HG03558 (cell line): ENCODE results near the gene CCDC77.
"Not testable (repeated sequence)": the region's sequence is repeated elsewhere in the genome, so short reads cannot be mapped to it uniquely, and the experiment has no call there.

Experiments
- ATAC-seq: cut with Tn5 transposase; IDR thresholded peaks from one replicate; pipeline ENCODE4 v1.9.1; 2021; ENCODE audit warnings: moderate number of reproducible peaks; ENCODE audit not compliant: unreplicated experiment; ENCODE audit errors: extremely low read depth

The CCDC77 gene

DNA sequence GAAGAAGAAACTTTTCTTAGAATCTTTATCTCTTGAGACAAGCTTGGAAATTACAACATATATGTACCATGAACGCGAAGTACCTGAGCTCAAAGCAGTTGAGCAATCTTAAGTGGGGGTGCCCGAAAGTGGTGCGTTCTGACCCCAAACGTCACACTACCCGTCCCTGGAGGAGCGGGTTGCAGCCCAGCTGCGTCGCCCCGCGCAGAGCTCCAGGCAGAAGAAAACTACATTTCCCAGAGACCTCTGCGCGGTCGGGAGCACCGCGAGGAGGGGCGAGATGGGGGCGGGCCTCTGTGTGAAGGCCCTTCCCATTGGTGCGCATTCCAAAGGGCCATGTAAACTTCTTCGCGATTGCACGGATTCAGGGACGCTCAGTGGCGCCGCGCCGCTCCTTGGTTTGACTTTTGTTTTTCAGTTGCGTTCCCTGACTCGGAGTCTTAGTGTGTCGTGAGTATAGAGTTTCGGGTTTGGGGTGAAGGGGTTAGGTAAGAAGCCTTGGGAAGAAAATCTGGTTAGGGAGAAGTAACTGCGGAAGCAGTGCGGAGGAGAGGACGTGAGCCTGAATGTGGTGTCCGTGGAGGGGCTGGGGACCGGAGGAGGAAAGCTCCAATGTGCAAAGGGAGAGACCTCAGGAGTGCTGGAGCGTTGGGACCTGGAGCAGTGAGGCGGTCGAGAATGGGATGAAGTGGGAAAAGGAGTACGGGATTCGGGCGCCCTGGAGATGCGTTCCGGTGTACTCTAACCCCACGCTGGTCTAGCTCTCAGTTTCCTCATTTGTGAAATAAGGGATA, at the start of gene CCDC77:
Gene CCDC77, plus strand, starts transcription at position 410 of the 794 bp plus-strand sequence. CDS start 7,740 bp downstream, outside the sequence.
- peak; percentile 96 for ATAC-seq

DNA sequence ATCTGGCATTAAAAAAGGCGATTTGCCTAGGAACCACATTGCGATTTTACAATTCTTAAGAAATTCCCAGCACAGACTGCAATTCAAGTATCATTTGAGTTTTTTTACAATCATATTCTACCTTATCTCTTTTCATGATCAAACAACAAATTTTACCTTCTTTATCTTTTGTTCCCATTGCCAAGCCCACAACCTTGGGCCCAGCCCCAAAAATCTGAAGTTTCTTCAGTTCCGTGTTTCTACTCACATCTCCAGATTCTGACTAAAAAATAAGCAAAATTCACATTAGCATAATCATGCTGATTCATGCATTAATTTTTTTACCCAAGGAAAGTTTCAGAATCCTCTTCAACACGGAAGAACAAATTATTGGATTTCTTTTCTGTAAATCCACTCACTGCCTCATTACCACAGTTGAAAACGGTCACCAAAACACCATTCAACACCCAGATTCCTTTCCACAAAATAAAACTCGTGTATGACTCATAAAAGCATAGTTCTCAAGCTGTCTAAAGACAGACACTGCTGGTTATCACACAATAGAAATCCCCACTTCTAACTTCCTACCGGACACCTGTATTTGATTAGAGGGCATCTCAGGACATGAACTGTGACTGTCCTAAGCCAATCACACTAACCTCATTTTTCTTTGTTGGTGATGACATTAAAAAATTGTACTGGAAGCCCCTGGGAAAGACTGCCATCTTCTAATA, 45.0 kb upstream of the CCDC77 start:
- no peak for ATAC-seq

DNA sequence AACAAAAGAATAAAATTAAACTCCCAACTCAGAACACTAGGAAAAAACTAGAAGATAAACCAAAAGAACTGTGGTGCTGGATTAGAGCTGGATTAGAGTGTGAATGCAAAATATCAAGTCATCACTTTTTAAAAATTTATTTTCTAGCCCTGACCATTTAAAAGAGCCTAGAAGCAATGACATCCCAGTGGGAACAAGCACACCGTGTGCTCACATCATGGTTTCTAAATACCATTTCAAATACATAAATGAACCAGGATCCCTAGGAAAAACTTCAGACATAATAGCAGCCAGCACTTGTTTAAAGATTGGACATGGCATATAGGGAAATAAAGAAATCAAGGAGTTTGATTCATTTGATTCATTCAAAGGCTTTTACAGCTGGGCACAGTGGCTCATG, 42.4 kb upstream of the CCDC77 start:
- no peak for ATAC-seq

DNA sequence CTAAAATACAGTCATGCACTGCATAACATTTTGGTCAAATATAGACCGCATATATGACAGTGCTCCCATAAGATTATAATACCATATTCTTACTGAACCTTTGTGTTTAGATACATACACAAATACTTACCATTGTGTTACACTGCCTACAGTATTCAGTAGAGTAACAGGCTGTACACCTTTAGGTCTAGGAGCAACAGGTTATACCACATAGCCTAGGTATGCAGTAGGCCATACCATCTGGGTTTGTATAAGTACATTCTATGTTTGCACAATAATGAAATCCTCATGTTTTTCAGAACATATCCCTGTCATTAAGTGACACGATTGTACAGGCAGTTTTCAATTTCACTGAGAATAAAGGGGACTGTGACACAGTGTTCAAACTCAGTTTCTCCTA, 34.6 kb upstream of the CCDC77 start:
- no peak for ATAC-seq

DNA sequence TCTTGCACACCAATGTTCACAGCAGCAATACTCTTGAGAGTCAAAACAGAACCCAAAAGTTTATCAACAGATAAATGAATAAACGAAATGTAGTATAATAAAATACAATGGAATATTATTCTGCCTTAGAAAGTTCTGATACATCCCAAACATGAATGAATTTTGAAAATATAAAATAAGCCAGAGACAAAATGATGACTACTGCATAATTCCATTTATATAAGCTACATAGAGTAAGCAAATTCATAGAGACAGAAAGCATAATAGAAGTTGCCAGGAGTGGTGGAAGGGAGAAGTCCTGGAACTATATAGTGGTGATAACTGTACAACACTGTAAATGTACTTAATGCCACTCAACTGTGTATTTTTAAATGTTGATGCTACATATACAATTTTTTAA, 33.5 kb upstream of the CCDC77 start:
- ATAC-seq: no peak

DNA sequence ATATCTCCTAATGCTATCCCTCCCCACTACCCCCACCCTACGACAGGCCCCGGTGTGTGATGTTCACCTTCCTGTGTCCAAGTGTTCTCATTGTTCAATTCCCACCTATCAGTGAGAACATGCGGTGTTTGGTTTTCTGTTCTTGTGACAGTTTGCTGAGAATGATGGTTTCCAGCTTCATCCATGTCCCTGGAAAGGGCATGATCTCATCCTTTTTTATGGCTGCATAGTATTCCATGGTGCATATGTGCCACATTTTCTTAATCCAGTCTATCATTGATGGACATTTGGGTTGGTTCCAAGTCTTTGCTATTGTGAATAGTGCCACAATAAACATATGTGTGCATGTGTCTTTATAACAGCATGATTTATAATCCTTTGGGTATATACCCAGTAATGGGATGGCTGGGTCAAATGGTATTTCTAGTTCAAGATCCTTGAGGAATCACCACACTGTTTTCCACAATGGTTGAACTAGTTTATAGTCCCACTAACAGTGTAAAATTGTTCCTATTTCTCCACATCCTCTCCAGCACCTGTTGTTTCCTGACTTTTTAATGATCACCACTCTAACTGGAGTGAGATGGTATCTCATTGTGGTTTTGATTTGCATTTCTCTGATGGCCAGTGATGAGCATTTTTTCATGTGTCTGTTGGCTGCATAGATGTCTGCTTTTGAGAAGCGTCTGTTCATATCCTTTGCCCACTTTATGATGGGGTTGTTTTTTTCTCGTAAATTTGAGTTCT, 30.5 kb upstream of the CCDC77 start:
- not testable (repeated sequence) for ATAC-seq

DNA sequence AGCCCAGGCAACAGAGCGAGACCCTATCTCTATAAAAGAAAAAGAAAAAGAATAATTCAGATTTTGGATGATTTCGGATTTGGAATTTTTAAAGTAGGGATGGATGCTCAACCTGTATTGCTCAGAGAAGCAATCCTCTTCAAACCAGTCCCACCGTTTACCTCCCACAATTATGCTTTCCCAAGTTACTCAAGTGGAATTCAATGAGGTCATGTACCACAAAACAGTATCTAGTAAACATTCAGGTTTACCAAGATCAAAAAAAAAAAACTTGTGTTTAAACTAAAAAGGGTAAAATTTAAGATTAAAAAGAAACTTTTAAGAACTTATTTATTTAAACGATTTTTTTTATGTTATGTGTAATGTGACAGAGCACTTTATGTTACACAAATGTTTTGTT, 14.8 kb upstream of the CCDC77 start:
- no peak for ATAC-seq

DNA sequence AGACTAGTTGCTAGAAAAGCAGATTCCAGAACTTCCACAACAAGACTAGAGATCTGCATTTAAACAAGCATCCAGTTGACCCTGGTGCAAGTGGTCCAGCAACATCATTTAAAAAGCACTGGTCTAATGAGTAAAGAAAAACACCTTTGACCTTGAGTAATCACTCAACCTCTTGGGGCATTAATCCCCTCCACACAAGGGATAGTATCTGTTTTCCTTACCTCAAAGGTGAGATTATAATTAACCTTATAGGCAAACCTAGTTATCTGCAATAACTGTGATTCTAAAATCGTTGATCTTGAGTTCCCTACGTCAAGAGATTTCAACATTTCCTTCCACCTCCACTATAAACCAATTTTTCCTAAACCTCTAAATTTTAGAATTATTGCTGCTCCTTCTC, 13.4 kb upstream of the CCDC77 start:
- ATAC-seq: no peak

DNA sequence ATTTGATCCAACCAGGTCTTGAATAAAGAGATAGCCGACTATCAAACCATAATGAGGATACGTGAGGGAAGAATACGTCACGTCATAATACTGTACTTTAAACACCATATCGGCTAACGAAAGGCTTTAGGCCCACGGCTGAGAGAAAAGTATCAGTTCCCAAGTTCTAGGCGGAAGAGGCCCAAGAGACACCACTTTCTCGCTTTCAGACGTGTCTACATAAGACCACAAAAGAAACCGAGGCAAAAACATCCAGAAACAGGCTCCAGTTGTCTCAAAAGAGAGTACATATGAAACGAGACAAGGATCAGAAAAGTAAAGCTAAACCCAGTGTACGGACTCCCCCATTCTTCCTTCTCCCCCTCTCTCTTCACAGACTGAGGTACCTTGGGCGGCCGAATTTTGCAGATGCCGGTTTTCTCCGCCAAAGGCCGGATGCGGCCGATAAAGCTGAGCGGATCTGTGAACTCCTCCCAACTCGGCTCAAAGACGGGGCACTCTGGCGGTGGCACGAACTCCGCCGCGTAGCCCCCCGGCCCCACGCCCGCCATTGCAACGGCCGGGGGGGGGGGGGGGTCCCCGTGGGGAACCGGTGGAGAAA, 12.8 kb upstream of the CCDC77 start:
- no peak for ATAC-seq

DNA sequence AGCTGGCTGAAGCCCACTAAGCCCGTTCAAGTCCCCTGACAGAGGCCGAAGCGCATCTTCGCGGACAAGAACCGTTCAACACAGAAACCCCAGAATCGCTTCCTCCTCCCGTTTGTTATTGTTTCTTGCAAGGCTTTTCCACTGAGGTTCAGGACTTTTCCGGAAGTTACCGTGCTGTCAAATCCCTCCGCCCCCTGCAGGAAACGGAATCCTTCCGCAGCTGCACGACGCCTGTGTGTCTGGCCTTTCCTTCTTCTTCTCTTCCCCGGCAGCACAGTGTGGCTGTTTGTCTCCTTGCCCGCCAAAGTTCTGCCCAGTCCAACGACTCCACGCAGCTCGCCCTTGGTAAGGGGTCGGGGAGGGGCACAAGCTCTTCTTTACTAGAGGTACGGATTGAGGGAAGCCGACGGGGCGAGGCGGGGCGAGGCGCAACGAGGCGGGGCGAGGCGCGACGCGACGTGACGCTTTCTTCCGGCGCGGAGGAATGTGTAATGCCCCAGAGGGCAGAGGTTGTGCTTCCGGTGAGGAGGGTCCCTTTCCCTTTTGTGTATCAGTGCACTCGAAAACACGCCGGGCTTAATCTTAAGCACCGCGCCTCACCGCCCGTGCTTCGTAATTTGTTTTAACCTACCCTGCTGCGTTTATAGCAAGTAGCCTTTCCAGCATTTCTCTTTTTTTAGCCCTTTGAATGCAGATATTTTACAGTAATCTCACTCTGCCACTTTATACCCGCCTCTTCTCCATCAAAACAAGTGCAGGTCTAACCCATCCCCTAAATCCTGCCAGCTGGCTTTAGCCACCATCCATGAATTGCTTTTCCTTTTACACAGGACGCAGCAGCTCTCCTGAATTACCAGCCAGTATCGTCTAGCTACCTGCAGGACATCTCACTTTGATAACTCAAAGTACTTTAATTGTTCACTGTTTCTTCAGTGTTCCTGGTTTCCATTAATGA, 12.0 kb upstream of the CCDC77 start, which contains the start of gene KDM5A:
Gene KDM5A, minus strand, starts transcription at position 179 of the 955 bp plus-strand sequence. CDS start 229 bp downstream, outside the sequence.
- peak; percentile 69 for ATAC-seq

DNA sequence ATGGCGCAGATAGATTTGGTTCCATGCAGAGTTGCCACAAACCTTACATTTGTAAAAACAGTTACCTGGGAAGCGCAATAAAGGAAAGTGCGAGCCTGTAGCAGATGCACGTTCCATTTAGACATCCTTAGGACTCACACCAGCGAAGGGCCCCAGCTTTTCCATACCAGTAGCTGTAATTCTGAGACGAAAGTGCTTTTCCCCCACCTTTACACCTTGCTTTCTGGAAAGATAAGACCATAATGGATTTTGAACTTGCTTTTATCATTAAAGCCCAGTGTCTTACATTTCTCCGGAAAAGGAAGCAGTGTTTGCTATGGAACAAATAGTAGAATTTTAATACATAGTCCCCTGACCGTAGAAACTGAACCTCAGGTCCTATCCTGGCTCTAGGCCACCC, 616 bp upstream of the CCDC77 start:
- no peak for ATAC-seq

DNA sequence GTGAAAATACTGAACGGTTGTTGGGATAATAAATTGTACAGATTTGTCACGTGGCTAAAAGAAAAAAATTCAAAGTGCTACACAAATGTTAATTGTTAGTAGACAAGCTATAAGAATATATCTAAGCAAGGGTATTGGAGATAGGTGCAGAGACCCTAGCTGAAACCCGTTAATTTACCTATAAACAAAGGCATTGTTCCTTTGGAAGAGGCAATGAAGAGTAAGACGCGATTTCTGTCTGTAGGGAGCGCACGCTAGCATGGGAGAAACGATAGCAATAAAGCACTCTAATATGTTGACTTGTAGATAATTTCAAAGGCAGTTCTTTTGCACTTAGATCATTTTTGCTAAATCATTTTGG, 565 bp downstream of the CCDC77 start:
- ATAC-seq: no peak

DNA sequence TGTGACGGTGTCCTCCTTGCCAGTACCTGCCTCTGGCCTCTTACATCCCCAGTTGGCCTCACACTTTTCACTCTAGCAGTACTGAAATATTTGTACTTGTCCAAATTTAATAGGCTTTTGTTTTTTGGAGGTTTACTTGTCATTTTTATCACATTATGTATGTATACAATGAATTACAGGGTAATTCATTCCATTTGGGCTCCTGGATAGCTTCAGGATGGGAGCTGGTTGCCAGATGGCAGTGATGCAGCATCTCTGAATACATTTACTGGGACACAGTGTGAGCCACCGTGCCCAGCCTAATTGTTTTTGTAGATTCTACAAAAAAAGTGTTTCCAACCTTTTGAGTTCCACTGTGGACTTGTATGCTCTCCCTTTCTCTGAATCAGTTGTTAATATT, 13.4 kb downstream of the CCDC77 start:
- no peak for ATAC-seq

DNA sequence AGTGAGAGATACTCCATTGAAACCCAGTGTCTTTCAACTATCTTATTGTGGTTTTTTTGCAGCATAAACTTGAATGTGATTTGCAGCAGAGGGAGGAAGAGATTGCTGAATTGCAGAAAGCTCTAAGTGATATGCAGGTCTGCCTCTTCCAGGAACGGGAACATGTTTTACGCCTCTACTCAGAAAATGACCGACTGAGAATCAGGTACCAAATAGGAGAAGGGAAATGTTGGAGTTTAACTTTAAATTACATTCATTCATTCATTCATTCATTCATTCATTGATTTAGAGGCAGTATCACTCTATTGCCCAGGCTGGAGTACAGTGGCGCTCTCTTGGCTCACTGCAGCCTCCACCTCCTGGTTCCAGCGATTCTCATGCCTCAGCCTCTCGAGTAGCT, 17.0 kb downstream of the CCDC77 start:
- ATAC-seq: no peak

DNA sequence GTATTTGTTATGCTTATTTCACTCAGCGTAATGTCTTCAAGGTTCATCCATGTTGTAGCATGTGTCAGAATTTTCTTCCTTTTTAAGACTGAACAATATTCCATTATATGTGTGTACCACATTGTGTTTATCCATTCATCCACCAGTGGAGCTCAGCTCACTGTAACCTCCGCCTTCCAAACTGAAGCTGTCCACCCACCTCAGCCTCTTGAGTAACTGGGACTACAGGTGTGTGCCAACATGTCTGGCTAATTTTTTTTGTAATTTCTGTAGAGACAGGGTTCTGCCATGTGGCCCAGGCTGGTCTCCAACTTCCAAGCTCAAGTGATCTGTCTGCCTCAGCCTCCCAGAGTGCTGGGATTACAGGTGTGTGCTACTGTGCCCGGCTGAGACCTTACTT, 21.1 kb downstream of the CCDC77 start:
- no peak for ATAC-seq

DNA sequence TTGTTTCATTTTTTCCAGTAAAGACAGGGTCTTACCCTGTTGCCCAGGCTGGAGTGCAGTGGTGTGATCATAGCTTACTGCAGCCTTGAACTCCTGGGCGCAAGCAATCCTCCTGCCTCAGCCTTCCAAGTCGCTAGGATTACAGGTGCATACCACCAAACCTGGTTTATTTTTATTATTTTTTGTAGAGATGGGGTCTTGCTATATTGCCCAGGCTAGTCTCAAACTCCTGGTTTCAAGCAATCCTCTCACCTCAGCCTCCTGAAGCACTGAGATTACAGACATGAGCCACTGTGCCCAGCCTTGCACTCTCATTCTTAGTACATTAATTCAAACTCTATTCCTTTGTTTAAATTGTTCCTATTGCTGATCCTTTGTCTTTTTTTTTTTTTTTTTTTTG, 34.3 kb downstream of the CCDC77 start:
- not testable (repeated sequence) for ATAC-seq

DNA sequence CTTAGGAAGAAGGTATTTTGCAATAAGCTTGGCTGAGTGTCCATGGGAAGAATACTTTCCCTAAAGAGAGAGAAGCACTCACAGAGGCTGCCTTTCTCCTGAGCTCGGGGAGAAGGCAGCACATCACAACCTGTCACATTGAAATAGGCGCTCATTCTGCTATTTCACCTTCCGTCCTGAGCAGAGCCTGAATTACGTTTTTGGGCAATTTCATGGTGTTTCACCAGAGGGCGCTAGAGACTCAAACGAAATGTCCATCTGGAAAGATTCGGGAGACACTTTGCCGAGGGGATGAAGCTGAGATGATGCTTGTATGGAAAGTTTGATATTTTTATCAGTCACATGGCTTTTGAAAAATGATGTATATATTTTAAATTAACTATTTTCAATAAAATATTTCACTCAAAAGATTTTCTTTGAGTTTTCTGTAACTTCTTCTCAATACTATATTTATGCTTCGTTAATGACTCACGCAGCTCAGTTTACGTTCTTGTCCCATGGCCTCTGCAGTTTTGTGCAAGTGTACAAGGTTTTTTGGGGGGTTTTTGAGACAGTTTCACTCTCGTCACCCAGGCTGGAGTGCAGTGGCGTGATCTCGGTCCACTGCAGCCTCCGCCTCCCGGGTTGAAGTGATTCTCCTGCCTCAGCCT, 40.9 kb downstream of the CCDC77 start:
- ATAC-seq: no peak

DNA sequence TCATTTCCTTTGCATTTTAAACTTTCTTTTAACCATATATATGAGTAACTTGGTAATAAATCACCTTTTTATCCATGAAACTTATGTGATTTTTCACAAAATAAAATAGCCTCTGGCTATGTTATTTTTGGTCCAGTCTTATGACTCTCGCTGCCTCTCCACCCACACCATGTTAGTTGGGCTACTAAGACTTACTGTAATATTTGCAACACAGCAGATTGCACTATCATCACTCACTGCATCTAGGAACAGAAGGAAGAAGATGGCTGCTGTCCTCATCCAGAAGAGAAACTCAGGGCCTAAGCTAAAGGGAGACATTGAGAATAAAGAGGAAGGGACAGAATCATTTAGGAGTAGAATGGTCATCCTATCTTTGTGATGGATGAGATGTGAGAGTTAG, 45.7 kb downstream of the CCDC77 start:
- ATAC-seq: no peak

DNA sequence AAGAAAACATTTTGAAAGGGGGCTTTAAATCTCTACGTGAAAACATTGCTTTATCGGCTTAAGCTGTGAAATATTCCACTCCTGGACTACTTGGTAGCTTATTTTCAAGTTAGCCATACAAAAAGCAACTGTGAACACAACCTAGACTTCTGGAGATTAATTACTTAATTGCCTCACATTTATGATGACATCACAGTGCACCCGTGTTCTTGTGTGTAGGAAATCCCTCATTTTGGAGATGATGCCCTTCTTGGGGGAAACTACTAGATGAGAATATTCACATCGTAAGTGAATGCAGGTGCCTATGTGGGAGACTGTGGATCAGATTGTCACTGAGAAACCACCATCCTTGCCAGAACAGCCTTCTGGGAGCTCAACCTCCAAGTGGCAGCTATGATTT, 47.8 kb downstream of the CCDC77 start:
- no peak for ATAC-seq
